OCI-LY1 (cell line): ENCODE results near the gene CRYZ.

ENCODE experiments used
- CTCF ChIP-seq: fragments of 200-600 bp; sonication (generic), shearing (Covaris generic); IDR thresholded peaks from 2 replicates; pipeline ENCODE4 v1.5.1; 2017; ENCODE audit warnings: mild to moderate bottlenecking, antibody characterized with exemption, low read length, moderate library complexity, mixed read lengths
- EZH2 ChIP-seq: fragments of 200-600 bp; sonication (generic), shearing (Covaris generic); IDR thresholded peaks from 2 replicates; pipeline ENCODE4 v1.8.0; 2017; ENCODE audit warnings: borderline replicate concordance, mixed run types, mild to moderate bottlenecking, antibody characterized with exemption, low read length, moderate library complexity, mixed read lengths

- no peak for TF ChIP-seq EZH2
- TF ChIP-seq CTCF: no peak
Observed at GRCh38 chr1:74753104-74753503, 20.3 kb upstream of the CRYZ start.
